Subcutaneous abdominal adipose tissue (tissue), 5 donors: Measurements from ENCODE around the gene MKNK1.
A peak's percentile ranks its signal among the peaks of the same experiment; 100 is the strongest.

Source experiments
- H3K27ac ChIP-seq: one replicate; pipeline ENCODE4 v1.7.0; 2013; ENCODE audit warnings: low read depth, mild to moderate bottlenecking, inconsistent platforms, low read length, moderate library complexity
- H3K27me3 ChIP-seq, 5 donors: one replicate each; pipeline ENCODE4 v1.7.0; 2013; ENCODE audit warnings: low read length in 5 of 5, inconsistent platforms in 1 of 5; ENCODE audit not compliant: control insufficient read depth in 5 of 5, insufficient read depth in 4 of 5
- H3K36me3 ChIP-seq, 5 donors: one replicate each; pipeline ENCODE4 v1.7.0; 2013; ENCODE audit warnings: low read length in 5 of 5; ENCODE audit not compliant: control insufficient read depth in 5 of 5, insufficient read depth in 5 of 5
- H3K4me1 ChIP-seq, 5 donors: one replicate each; pipeline ENCODE4 v1.7.0; 2013; ENCODE audit warnings: low read length in 5 of 5, mild to moderate bottlenecking in 3 of 5, moderate library complexity in 1 of 5; ENCODE audit not compliant: control insufficient read depth in 5 of 5, insufficient read depth in 5 of 5
- H3K4me3 ChIP-seq, 5 donors: one replicate each; pipeline ENCODE4 v1.7.0; 2013; ENCODE audit warnings: low read length in 5 of 5, low read depth in 1 of 5
- H3K9ac ChIP-seq, 5 donors: one replicate each; pipeline ENCODE4 v1.7.0; 2013; ENCODE audit warnings: low read length in 5 of 5, mild to moderate bottlenecking in 4 of 5, moderate library complexity in 3 of 5
- H3K9me3 ChIP-seq, 5 donors: one replicate each; pipeline ENCODE4 v1.7.0; 2013; ENCODE audit warnings: low read length in 5 of 5; ENCODE audit not compliant: control insufficient read depth in 5 of 5
- donor health status: healthy.
- donor health status: healthy.
- donor health status: healthy.
- donor health status: healthy.
- donor health status: healthy.

Gene MKNK1

GRCh38 chr1:46645815-46646214 lies 41.7 kb upstream of the MKNK1 start:
- Histone ChIP-seq H3K4me1 (peaks cover 0 to 14% (median 10%) of the 10 kb centered on the region in 5 donors), H3K4me3 (no peak overlapping the region), H3K9ac (no peak overlapping the region), H3K27ac (no peak overlapping the region), H3K36me3 (peaks cover 26 to 36% (median 28%) of the 10 kb centered on the region in 5 donors), H3K9me3 (peaks cover 0 to 5% (median 4%) of the 10 kb centered on the region in 5 donors), H3K27me3 (no peaks in the 10 kb centered on the region)

- no peaks in the 10 kb centered on the region for H3K27me3 ChIP-seq
- peaks cover 0 to 14% (median 10%) of the 10 kb centered on the region in 5 donors for H3K4me1 ChIP-seq
- no peaks in the 10 kb centered on the region for H3K9me3 ChIP-seq
- peak overlapping the region; percentile 15 for H3K27ac ChIP-seq
- H3K9ac ChIP-seq: no peak overlapping the region
- peaks cover 11 to 23% (median 13%) of the 10 kb centered on the region in 5 donors for H3K36me3 ChIP-seq
- no peak overlapping the region for H3K4me3 ChIP-seq
Measured at GRCh38 chr1:46643368-46643775, 39.3 kb upstream of the MKNK1 start.

- Histone ChIP-seq H3K27me3 (no peaks in the 10 kb centered on the region), H3K4me3 (no peak overlapping the region), H3K36me3 (peaks cover 7 to 21% (median 9%) of the 10 kb centered on the region in 5 donors), H3K9ac (no peak overlapping the region), H3K27ac (no peak overlapping the region), H3K9me3 (no peaks in the 10 kb centered on the region), H3K4me1 (peaks cover 2 to 23% (median 19%) of the 10 kb centered on the region in 5 donors)
Measured at GRCh38 chr1:46642115-46642680, 38.1 kb upstream of the MKNK1 start.

- Histone ChIP-seq H3K36me3 (peaks cover 21 to 31% (median 24%) of the 10 kb centered on the region in 5 donors), H3K4me1 (peaks cover 2 to 27% (median 19%) of the 10 kb centered on the region in 5 donors), H3K9ac (no peak overlapping the region), H3K4me3 (no peak overlapping the region), H3K9me3 (no peaks in the 10 kb centered on the region), H3K27ac (no peak overlapping the region), H3K27me3 (no peaks in the 10 kb centered on the region)
Measured at GRCh38 chr1:46639547-46639946, 35.5 kb upstream of the MKNK1 start.

- Histone ChIP-seq H3K9me3 (no peaks in the 10 kb centered on the region), H3K9ac (no peak overlapping the region), H3K4me3 (no peak overlapping the region), H3K27me3 (no peaks in the 10 kb centered on the region), H3K27ac (no peak overlapping the region), H3K4me1 (peaks cover 2 to 27% (median 19%) of the 10 kb centered on the region in 5 donors), H3K36me3 (peaks cover 25 to 38% (median 30%) of the 10 kb centered on the region in 5 donors)
Measured at GRCh38 chr1:46638921-46639320, 34.9 kb upstream of the MKNK1 start.

- no peaks in the 10 kb centered on the region for H3K9me3 ChIP-seq
- H3K9ac ChIP-seq: no peak overlapping the region
- H3K27ac ChIP-seq: peak overlapping the region; percentile 44
- peaks cover 2 to 15% (median 9%) of the 10 kb centered on the region in 5 donors for H3K4me1 ChIP-seq
- no peak overlapping the region for H3K4me3 ChIP-seq
- no peaks in the 10 kb centered on the region for H3K27me3 ChIP-seq
- H3K36me3 ChIP-seq: peaks cover 31 to 45% (median 38%) of the 10 kb centered on the region in 5 donors
Measured at GRCh38 chr1:46637444-46638083, 33.5 kb upstream of the MKNK1 start.

GRCh38 chr1:46635205-46635604 lies 31.1 kb upstream of the MKNK1 start:
- Histone ChIP-seq H3K9me3 (no peaks in the 10 kb centered on the region), H3K4me3 (no peak overlapping the region), H3K27ac (no peak overlapping the region), H3K9ac (no peak overlapping the region), H3K4me1 (peaks cover 2 to 12% (median 9%) of the 10 kb centered on the region in 5 donors), H3K36me3 (peaks cover 42 to 66% (median 50%) of the 10 kb centered on the region in 5 donors), H3K27me3 (no peaks in the 10 kb centered on the region)

- Histone ChIP-seq H3K36me3 (peaks cover 44 to 57% (median 48%) of the 10 kb centered on the region in 5 donors), H3K4me1 (no peaks in the 10 kb centered on the region), H3K27me3 (no peaks in the 10 kb centered on the region), H3K9ac (no peak overlapping the region), H3K9me3 (no peaks in the 10 kb centered on the region), H3K27ac (no peak overlapping the region), H3K4me3 (no peak overlapping the region)
Measured at GRCh38 chr1:46630719-46631118, 26.7 kb upstream of the MKNK1 start.

GRCh38 chr1:46623743-46624644 lies 19.9 kb upstream of the MKNK1 start:
- Histone ChIP-seq H3K4me3 (no peak overlapping the region), H3K27me3 (no peaks in the 10 kb centered on the region), H3K9me3 (no peaks in the 10 kb centered on the region), H3K9ac (no peak overlapping the region), H3K4me1 (peaks cover 0 to 12% (median 2%) of the 10 kb centered on the region in 5 donors), H3K27ac (no peak overlapping the region), H3K36me3 (peaks cover 0 to 4% (median 0%) of the 10 kb centered on the region in 5 donors)

- H3K4me1 ChIP-seq: peaks cover under 1 to 14% (median 2%) of the 10 kb centered on the region in 5 donors
- no peak overlapping the region for H3K4me3 ChIP-seq
- no peaks in the 10 kb centered on the region for H3K36me3 ChIP-seq
- no peak overlapping the region for H3K27ac ChIP-seq
- H3K27me3 ChIP-seq: no peaks in the 10 kb centered on the region
- H3K9ac ChIP-seq: no peak overlapping the region
- H3K9me3 ChIP-seq: no peaks in the 10 kb centered on the region
Measured at GRCh38 chr1:46622344-46622743, 18.3 kb upstream of the MKNK1 start.
